VCaP (cell line): ENCODE data around the gene DNMT3L.

Source experiments
- H3K27ac ChIP-seq: fragments of 450-650 bp; 2 replicates; pipeline ENCODE4 v1.5.1; 2017
- TF ChIP-seq, protein P1 (sequence below): fragments of 450-650 bp; conservative IDR thresholded peaks from 2 replicates; pipeline ENCODE4 v1.5.1; 2017; ENCODE audit warnings: mild to moderate bottlenecking, moderate library complexity

The DNMT3L gene

DNA sequence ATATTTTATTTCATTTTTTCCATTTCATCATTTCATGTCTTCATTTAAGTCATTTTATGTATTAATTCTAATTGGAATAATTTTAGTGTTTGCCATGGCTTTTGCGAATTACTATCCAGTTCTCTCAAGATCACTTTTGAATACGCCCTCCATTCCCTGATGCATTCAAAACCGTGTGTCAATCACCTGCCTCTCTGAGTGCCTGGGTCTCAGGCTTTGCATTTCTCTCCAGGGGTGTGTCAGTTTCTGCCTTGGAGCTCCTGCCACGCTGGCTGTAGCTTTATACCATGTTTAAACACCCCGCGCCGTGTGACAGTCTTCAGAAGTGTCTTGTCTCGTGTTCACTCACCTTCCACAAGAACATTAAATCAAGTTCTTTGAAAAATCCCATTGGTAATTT is 7.4 kb upstream of the DNMT3L start:
- no peak overlapping the region for H3K27ac ChIP-seq
- TF ChIP-seq, protein P1, sequence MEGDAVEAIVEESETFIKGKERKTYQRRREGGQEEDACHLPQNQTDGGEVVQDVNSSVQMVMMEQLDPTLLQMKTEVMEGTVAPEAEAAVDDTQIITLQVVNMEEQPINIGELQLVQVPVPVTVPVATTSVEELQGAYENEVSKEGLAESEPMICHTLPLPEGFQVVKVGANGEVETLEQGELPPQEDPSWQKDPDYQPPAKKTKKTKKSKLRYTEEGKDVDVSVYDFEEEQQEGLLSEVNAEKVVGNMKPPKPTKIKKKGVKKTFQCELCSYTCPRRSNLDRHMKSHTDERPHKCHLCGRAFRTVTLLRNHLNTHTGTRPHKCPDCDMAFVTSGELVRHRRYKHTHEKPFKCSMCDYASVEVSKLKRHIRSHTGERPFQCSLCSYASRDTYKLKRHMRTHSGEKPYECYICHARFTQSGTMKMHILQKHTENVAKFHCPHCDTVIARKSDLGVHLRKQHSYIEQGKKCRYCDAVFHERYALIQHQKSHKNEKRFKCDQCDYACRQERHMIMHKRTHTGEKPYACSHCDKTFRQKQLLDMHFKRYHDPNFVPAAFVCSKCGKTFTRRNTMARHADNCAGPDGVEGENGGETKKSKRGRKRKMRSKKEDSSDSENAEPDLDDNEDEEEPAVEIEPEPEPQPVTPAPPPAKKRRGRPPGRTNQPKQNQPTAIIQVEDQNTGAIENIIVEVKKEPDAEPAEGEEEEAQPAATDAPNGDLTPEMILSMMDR: no peak

DNA sequence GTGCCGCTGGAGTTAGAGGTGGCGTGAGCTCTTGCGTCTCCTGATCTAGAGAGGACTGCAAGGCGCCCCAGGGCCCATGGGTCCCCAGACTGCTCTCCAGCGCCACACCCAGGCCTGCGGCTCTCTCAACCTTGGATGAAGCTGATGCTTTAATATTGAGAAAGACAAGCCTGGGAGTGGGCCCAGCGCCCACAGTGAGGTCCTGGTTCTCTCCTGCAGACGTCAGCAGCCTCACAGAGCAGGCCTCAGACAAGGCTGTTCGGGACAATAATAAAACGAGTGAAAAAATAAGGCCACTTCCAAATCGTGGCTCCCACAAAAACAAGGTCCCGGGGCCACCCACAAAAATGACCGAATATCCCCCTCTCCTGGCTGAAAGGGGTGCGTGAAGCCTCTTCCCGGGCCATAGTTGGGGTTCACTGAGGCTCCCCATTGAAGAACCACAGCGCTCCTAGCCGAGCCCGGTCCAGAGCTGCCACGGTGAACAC is 6.0 kb upstream of the DNMT3L start:
- TF ChIP-seq, protein P1: no peak
- no peak overlapping the region for H3K27ac ChIP-seq

DNA sequence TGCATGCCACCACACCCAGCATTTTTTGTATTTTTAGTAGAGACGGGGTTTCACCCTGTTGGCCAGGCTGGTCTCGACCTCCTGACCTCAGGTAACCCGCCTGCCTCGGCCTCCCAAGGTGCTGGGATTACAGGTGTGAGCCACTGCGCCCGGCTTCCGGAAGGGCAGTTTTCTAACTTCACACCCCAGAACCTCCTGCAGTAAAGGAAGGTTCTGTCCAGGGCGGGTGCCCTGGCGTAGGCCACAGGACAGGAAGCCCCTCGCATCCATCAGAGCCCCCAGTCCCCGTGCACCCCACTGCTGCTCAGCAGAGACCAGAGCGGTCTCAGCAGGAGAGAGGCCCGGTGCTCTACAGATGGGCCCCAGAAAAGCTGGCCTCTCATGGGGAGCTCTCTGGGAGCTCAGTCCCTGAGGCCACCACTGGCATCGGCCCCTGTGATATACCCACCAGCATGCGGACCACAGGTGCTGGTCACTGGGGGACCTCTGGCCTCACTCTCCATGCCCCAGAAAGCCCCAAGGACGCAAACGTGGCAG is 4.1 kb upstream of the DNMT3L start:
- TF ChIP-seq, protein P1: no peak
- H3K27ac ChIP-seq: no peak overlapping the region

DNA sequence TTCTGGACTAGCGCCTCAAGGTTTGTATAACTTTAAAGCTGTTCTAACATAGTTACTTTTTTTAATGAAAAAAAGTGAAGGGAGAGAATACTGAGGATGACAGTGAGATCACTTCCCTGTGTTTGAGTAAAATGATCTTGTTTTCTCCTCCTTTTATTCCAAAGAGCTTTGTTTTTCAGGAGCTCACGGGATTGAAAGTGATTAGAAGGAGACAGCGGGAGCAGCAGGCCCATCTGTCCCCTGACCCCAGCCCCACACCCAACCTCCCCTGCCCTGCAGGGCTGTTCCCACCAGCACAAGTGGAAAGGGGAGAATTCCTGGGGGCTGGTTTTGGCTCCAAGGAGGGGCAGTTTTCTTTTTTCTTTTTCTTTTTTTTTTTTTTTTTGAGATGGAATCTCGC is 2.1 kb upstream of the DNMT3L start:
- TF ChIP-seq, protein P1: no peak
- H3K27ac ChIP-seq: no peak overlapping the region

DNA sequence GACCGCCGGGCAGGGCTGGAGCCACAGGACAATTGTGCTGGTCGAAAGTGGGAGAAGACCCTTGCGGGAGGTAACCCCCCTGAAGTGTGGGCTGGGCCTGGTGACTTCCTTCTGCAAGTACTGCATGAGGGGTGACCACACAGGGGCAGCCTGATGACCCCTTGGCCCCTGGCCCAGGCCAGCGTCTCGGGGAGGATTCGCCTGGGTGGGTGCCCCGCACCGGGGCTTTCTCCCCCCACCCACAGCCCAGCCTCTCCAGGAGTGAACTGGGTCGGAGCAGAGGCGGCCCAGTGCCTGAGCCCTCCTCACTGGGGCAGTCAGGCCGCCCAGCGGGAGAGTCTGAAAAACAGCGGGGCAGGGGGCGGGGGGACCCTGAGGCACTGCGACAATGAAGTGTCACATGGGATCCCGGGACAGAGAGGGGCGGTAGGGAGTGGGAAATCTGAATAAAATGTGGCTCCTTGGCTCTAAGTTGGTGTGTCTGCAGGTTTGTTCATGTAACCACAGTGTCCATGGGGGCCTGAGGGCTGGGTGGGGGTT is 1.6 kb upstream of the DNMT3L start:
- no peak overlapping the region for H3K27ac ChIP-seq
- TF ChIP-seq, protein P1: no peak

DNA sequence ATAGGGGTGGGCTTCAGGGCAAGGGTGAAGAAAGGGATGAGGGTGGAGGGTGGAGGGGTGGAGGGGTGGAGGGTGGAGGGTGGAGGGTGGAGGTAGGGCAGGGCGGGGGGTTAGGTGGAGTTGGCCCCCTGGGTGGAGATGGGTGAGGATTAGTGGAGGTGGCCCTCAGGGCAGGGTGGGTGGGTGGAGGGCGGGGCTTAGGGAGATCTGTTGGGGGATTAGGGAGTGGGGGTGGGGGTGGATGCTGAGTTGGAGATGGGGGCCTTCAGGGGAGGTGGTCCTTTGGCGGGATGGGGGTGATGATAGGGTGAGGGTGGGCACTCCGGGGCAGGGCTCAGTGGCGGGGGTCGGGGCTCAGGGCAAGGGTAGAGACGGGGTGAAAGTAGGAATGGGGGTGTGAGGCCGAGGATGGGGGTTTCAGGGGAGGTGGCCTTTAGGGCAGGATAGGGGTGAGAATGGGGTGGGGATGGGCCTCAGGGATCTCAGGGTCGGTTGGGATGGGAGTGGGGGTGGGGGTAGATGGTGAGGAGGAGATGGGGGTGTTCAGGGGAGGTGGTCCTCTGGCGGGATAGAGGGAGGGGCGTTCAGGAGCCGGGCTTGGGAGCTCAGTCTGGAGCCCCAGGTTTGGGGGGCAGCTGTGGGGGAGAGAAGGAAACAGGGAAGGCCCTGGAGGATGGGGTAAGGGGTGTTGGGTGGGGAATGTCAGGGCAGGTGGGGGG is 800 bp upstream of the DNMT3L start:
- H3K27ac ChIP-seq: no peak overlapping the region
- TF ChIP-seq, protein P1: no peak

DNA sequence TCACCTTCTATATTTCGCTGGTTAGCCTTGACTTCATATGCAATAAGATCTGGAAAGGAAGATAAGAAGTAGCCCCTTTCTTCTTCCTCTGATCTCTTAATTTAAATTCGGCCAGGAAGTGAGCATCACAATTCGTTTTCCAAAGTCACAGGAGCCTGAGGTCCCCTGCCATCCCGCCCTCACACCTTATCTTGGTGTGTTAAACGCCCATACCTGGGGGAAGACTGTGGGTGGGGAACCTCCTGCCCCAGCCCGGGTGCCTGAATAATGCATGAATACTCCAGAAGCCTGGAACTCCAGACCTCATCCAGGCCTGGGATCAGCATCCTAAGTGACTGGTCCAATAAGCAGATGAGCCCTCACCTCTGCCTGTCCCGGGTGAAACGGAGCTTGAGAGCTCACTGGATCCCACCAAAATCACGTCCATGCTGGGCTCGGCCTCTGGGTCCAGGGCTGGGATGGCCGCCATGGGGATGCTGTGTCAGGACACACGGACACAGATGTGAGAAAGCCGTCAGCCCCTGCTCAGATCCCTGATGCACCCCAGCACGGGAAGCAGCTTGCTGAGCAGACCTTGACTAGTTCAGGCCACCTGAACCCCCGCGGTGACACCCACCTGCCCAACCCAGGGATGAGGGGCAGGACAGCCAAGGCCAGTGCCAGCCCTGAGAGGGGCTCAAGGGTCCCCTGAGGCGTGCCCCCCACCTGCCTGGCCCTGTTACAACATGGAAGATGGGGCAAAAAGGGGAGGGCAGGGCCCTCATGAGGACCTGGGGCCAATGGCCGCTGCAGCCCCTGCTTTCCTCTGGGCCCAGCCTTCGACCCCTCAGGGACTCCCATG is 686 bp downstream of the DNMT3L start:
- no peak overlapping the region for H3K27ac ChIP-seq
- TF ChIP-seq, protein P1: no peak
